ENCODE measurements around the gene PRPF39.

GRCh38 chr14:45065956-45066355, 18.0 kb upstream of the PRPF39 start:
- TF ChIP-seq CTCF (conservative IDR thresholded peaks at IDR 0.05; ENCODE audit: low read depth, low read length) (no peak), EZH2 (IDR thresholded peaks at IDR 0.05; ENCODE audit: borderline replicate concordance, low read depth, low read length, poor library complexity, severe bottlenecking) (no peak)

Data from A673 (cell line).